Peyer's patch (tissue), 4 donors: Measurements from ENCODE around the gene LDLRAD3.

ENCODE experiments used
- POLR2A ChIP-seq, 2 donors: fragments of 450-650 bp; IDR thresholded peaks; one replicate each; pipeline ENCODE4 v1.5.1; 2017; ENCODE audit warnings: antibody characterized with exemption in 2 of 2, mild to moderate bottlenecking in 2 of 2, moderate library complexity in 2 of 2
- TF ChIP-seq, protein P1 (sequence below), 6 experiments: fragments of 450-650 bp in 4 of 6; fragments of 200-600 bp in 2 of 6; sonication (generic) in 1 of 6; IDR thresholded peaks; one replicate each; pipeline ENCODE4 v1.5.1; 2017 to 2019; ENCODE audit warnings: antibody characterized with exemption in 6 of 6, mild to moderate bottlenecking in 3 of 6, moderate library complexity in 1 of 6

DNA sequence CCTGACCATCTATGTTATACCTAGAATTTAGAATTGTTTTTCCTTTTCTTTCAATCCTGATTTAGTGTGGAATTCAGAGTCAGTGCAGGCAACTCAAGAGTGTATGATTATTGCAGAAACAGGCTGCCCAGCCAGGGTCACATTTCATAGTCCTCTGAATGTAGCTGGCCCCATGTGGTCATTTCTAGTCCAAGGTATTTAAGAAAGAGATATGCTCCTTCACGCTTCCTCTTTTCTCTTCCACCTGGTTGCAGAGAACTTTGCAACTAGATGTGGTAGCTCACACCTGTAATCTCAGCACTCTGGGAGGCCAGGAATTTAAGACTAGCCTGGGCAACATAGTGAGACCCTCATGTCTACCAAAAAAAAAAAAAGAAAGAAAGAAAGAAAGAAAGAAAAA, 27.6 kb upstream of the LDLRAD3 start:
- TF ChIP-seq, protein P1, sequence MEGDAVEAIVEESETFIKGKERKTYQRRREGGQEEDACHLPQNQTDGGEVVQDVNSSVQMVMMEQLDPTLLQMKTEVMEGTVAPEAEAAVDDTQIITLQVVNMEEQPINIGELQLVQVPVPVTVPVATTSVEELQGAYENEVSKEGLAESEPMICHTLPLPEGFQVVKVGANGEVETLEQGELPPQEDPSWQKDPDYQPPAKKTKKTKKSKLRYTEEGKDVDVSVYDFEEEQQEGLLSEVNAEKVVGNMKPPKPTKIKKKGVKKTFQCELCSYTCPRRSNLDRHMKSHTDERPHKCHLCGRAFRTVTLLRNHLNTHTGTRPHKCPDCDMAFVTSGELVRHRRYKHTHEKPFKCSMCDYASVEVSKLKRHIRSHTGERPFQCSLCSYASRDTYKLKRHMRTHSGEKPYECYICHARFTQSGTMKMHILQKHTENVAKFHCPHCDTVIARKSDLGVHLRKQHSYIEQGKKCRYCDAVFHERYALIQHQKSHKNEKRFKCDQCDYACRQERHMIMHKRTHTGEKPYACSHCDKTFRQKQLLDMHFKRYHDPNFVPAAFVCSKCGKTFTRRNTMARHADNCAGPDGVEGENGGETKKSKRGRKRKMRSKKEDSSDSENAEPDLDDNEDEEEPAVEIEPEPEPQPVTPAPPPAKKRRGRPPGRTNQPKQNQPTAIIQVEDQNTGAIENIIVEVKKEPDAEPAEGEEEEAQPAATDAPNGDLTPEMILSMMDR (IDR thresholded peaks at IDR 0.05), result no peak
- TF ChIP-seq POLR2A (IDR thresholded peaks at IDR 0.05), result no peak
